WTC11 (cell line): Measurements from ENCODE around the gene GRK4. TPM values are rescaled to one million over a fixed set of nuclear protein-coding genes. Genes with fewer than 3 reads are reported as not detected.

ENCODE experiments used
- ATAC-seq: fragments of 200-7000 bp; cut with Tn5 transposase; 2 replicates; pipeline ENCODE4 v1.10.0; 2021; ENCODE audit warnings: mild to moderate bottlenecking, moderate library complexity
- CTCF ChIA-PET: fragments of 300-600 bp; sonication (Branson Sonifier 250); formaldehyde crosslinking; loops from one replicate; lab custom pipeline; 2021; ENCODE audit warnings: antibody characterized with exemption; lab: Charles Lee
- POLR2A ChIA-PET: fragments of 350-600 bp; sonication (Branson Sonifier 250); formaldehyde crosslinking; loops from one replicate; lab custom pipeline; 2021; ENCODE audit warnings: antibody characterized with exemption; lab: Charles Lee
- DNase-seq: peaks from one replicate; pipeline ENCODE4 v3.0.0; 2021; ENCODE audit warnings: low spot score
- H3K27ac Mint-ChIP-seq: 2 replicates; pipeline ENCODE4 v1.8.0; 2021; ENCODE audit warnings: mixed read lengths
- H3K27me3 Mint-ChIP-seq: 2 replicates; pipeline ENCODE4 v1.8.0; 2021; ENCODE audit warnings: low read depth, mild to moderate bottlenecking, moderate library complexity, mixed read lengths
- H3K36me3 Mint-ChIP-seq: 2 replicates; pipeline ENCODE4 v1.8.0; 2021; ENCODE audit warnings: mixed read lengths
- H3K4me1 Mint-ChIP-seq: 2 replicates; pipeline ENCODE4 v1.8.0; 2022; ENCODE audit warnings: mixed read lengths
- H3K4me3 Mint-ChIP-seq: 2 replicates; pipeline ENCODE4 v1.8.0; 2021; ENCODE audit warnings: mild to moderate bottlenecking, moderate library complexity, mixed read lengths
- H3K9me3 Mint-ChIP-seq: 2 replicates; pipeline ENCODE4 v1.8.0; 2021; ENCODE audit warnings: mixed read lengths
- CDX4 ChIP-seq: fragments of 250-450 bp; sonication (Bioruptor Pico); IDR thresholded peaks from 2 replicates; pipeline ENCODE4 v1.9.0; 2021; ENCODE audit warnings: moderate library complexity, mild to moderate bottlenecking, inconsistent platforms, borderline replicate concordance
- CTCF ChIP-seq: fragments of 200-600 bp; IDR thresholded peaks from 2 replicates; pipeline ENCODE4 v1.8.0; 2022; ENCODE audit warnings: antibody characterized with exemption
- GABPB1 ChIP-seq: sonication (generic); formaldehyde crosslinking; IDR thresholded peaks from 2 replicates; pipeline ENCODE4 v1.8.1; 2023; ENCODE audit warnings: mild to moderate bottlenecking, missing genetic modification reagents
- GTF2I ChIP-seq: fragments of 250-450 bp; sonication (Bioruptor Pico); conservative IDR thresholded peaks from 2 replicates; pipeline ENCODE4 v1.4.0; 2021; ENCODE audit warnings: mild to moderate bottlenecking
- NFE2L1 ChIP-seq: sonication (generic); formaldehyde crosslinking; IDR thresholded peaks from 2 replicates; pipeline ENCODE4 v1.8.1; 2023; ENCODE audit warnings: missing genetic modification reagents
- NR1H2 ChIP-seq: sonication (generic); formaldehyde crosslinking; IDR thresholded peaks from 2 replicates; pipeline ENCODE4 v1.9.0; 2021; ENCODE audit warnings: mild to moderate bottlenecking, moderate library complexity, missing genetic modification reagents
- NR2C2 ChIP-seq: sonication (generic); formaldehyde crosslinking; IDR thresholded peaks from 2 replicates; pipeline ENCODE4 v1.8.0; 2022; ENCODE audit warnings: mild to moderate bottlenecking, missing genetic modification reagents
- RORB ChIP-seq: fragments of 250-450 bp; sonication (Bioruptor Pico); IDR thresholded peaks from 2 replicates; pipeline ENCODE4 v1.9.0; 2021; ENCODE audit warnings: mild to moderate bottlenecking
- TEAD1 ChIP-seq: sonication (generic); formaldehyde crosslinking; IDR thresholded peaks from 2 replicates; pipeline ENCODE4 v1.8.0; 2022; ENCODE audit warnings: mild to moderate bottlenecking, missing genetic modification reagents
- USF2 ChIP-seq: sonication (generic); formaldehyde crosslinking; IDR thresholded peaks from 2 replicates; pipeline ENCODE4 v1.8.1; 2023; ENCODE audit warnings: mild to moderate bottlenecking, missing genetic modification reagents, moderate library complexity
- ZBTB21 ChIP-seq: sonication (generic); formaldehyde crosslinking; IDR thresholded peaks from 2 replicates; pipeline ENCODE4 v1.8.1; 2023; ENCODE audit warnings: mild to moderate bottlenecking, missing genetic modification reagents, borderline replicate concordance
- ZNF232 ChIP-seq: sonication (generic); formaldehyde crosslinking; IDR thresholded peaks from 2 replicates; pipeline ENCODE4 v1.8.0; 2022; ENCODE audit warnings: mild to moderate bottlenecking, missing genetic modification reagents
- ZNF423 ChIP-seq: fragments of 250-450 bp; sonication (Bioruptor Pico); IDR thresholded peaks from 2 replicates; pipeline ENCODE4 v2.1.2; 2022; ENCODE audit warnings: mild to moderate bottlenecking, moderate library complexity
- ZSCAN18 ChIP-seq: fragments of 250-450 bp; sonication (Bioruptor Pico); IDR thresholded peaks from 2 replicates; pipeline ENCODE4 v2.1.2; 2022; ENCODE audit warnings: mild to moderate bottlenecking, moderate library complexity
- total RNA-seq: library from RNA; stranded (reverse); gene quantifications from 3 replicates; pipeline ENCODE4 v1.2.3, GENCODE V29; 2021
- TF ChIP-seq, protein P1 (sequence below): sonication (generic); formaldehyde crosslinking; IDR thresholded peaks from 2 replicates; pipeline ENCODE4 v1.8.0; 2023; ENCODE audit warnings: mild to moderate bottlenecking, missing genetic modification reagents
- TF ChIP-seq, protein P2 (sequence below): sonication (generic); formaldehyde crosslinking; conservative IDR thresholded peaks from 2 replicates; pipeline ENCODE4 v1.8.1; 2022; ENCODE audit warnings: mild to moderate bottlenecking, missing genetic modification reagents
- TF ChIP-seq, protein P3 (sequence below): sonication (generic); formaldehyde crosslinking; IDR thresholded peaks from 2 replicates; pipeline ENCODE4 v1.8.1; 2023; ENCODE audit warnings: mild to moderate bottlenecking, moderate library complexity, missing genetic modification reagents
- TF ChIP-seq, protein P4 (sequence below): sonication (generic); formaldehyde crosslinking; IDR thresholded peaks from 2 replicates; pipeline ENCODE4 v1.8.0; 2022; ENCODE audit warnings: mild to moderate bottlenecking, missing genetic modification reagents
- TF ChIP-seq, protein P5 (sequence below): sonication (generic); formaldehyde crosslinking; IDR thresholded peaks from 2 replicates; pipeline ENCODE4 v1.8.1; 2022; ENCODE audit warnings: mild to moderate bottlenecking, moderate library complexity, missing genetic modification reagents

Gene GRK4
- total RNA-seq, 1 experiment from 2014 or later, result 1.4 TPM

- no peak for TF ChIP-seq ZSCAN18 (CRISPR knock-in tag)
- TF ChIP-seq, all 79 proteins: peak for 0
Observed at GRCh38 chr4:2994917-2995316, 31.5 kb downstream of the GRK4 start (continued).

- no peaks in the 10 kb centered on the region for H3K4me1 Mint-ChIP-seq
- ATAC-seq, result no peak
- DNase-seq, result no peak
- H3K27ac Mint-ChIP-seq, result no peak overlapping the region
- TF ChIP-seq ZBTB21 (no peak), ZNF423 (CRISPR knock-in tag) (no peak)
- H3K9me3 Mint-ChIP-seq, result no peaks in the 10 kb centered on the region
- H3K4me3 Mint-ChIP-seq, result no peak overlapping the region
- CTCF ChIA-PET, result interaction anchor here (1.5 kb wide), 1 partner anchor 14 kb away, joined by 5 read pairs; no protein-coding TSS in a partner anchor
- no peaks in the 10 kb centered on the region for H3K36me3 Mint-ChIP-seq
- POLR2A ChIA-PET, result no interaction called here
- H3K27me3 Mint-ChIP-seq, result no peaks in the 10 kb centered on the region
Observed at GRCh38 chr4:2995546-2996265, 32.3 kb downstream of the GRK4 start.

DNA sequence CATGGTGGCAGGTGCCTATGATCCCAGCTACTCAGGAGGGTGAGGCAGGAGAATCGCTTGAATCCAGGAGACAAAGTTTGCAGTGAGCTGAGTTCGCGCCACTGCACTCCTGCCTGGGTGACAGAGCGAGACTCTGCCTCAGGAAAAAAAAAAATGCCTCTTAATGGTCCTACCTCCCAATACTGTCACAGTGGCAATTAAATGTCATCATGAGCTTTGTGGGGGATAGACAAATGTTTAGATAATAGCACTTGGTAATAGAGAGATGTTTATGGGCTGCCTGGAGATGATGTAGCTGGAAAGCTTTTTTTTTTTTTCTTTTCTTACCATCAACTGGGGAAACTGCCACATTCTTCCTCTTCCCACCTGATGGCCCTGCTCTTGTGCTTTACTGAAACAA lies 33.0 kb downstream of the GRK4 start:
- H3K27me3 Mint-ChIP-seq, result no peaks in the 10 kb centered on the region
- ChIA-PET CTCF (interaction anchor here (1.5 kb wide), 1 partner anchor 13 kb away, joined by 5 read pairs; no protein-coding TSS in a partner anchor), POLR2A (no interaction called here)
- no peak overlapping the region for H3K4me3 Mint-ChIP-seq
- no peak overlapping the region for H3K27ac Mint-ChIP-seq
- no peak for DNase-seq
- H3K9me3 Mint-ChIP-seq, result no peaks in the 10 kb centered on the region
- H3K36me3 Mint-ChIP-seq, result no peaks in the 10 kb centered on the region
- no peaks in the 10 kb centered on the region for H3K4me1 Mint-ChIP-seq
- ATAC-seq, result no peak
- no peak for TF ChIP-seq CTCF
- TF ChIP-seq, protein P1, sequence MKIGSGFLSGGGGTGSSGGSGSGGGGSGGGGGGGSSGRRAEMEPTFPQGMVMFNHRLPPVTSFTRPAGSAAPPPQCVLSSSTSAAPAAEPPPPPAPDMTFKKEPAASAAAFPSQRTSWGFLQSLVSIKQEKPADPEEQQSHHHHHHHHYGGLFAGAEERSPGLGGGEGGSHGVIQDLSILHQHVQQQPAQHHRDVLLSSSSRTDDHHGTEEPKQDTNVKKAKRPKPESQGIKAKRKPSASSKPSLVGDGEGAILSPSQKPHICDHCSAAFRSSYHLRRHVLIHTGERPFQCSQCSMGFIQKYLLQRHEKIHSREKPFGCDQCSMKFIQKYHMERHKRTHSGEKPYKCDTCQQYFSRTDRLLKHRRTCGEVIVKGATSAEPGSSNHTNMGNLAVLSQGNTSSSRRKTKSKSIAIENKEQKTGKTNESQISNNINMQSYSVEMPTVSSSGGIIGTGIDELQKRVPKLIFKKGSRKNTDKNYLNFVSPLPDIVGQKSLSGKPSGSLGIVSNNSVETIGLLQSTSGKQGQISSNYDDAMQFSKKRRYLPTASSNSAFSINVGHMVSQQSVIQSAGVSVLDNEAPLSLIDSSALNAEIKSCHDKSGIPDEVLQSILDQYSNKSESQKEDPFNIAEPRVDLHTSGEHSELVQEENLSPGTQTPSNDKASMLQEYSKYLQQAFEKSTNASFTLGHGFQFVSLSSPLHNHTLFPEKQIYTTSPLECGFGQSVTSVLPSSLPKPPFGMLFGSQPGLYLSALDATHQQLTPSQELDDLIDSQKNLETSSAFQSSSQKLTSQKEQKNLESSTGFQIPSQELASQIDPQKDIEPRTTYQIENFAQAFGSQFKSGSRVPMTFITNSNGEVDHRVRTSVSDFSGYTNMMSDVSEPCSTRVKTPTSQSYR (CRISPR knock-in tag), result no peak
- no peak for TF ChIP-seq TEAD1 (CRISPR knock-in tag)
- no peak for TF ChIP-seq GTF2I (CRISPR knock-in tag)
- TF ChIP-seq, protein P2, sequence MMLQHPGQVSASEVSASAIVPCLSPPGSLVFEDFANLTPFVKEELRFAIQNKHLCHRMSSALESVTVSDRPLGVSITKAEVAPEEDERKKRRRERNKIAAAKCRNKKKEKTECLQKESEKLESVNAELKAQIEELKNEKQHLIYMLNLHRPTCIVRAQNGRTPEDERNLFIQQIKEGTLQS (CRISPR knock-in tag), result no peak
- TF ChIP-seq, protein P3, sequence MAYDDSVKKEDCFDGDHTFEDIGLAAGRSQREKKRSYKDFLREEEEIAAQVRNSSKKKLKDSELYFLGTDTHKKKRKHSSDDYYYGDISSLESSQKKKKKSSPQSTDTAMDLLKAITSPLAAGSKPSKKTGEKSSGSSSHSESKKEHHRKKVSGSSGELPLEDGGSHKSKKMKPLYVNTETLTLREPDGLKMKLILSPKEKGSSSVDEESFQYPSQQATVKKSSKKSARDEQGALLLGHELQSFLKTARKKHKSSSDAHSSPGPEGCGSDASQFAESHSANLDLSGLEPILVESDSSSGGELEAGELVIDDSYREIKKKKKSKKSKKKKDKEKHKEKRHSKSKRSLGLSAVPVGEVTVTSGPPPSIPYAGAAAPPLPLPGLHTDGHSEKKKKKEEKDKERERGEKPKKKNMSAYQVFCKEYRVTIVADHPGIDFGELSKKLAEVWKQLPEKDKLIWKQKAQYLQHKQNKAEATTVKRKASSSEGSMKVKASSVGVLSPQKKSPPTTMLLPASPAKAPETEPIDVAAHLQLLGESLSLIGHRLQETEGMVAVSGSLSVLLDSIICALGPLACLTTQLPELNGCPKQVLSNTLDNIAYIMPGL (CRISPR knock-in tag), result no peak
- no peak for TF ChIP-seq ZNF232 (CRISPR knock-in tag)
- TF ChIP-seq, protein P4, sequence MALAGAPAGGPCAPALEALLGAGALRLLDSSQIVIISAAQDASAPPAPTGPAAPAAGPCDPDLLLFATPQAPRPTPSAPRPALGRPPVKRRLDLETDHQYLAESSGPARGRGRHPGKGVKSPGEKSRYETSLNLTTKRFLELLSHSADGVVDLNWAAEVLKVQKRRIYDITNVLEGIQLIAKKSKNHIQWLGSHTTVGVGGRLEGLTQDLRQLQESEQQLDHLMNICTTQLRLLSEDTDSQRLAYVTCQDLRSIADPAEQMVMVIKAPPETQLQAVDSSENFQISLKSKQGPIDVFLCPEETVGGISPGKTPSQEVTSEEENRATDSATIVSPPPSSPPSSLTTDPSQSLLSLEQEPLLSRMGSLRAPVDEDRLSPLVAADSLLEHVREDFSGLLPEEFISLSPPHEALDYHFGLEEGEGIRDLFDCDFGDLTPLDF, result no peak
- TF ChIP-seq NR2C2 (CRISPR knock-in tag), result no peak
- TF ChIP-seq CDX4, result no peak
- TF ChIP-seq NFE2L1, result no peak
- no peak for TF ChIP-seq NR1H2 (CRISPR knock-in tag)
- no peak for TF ChIP-seq USF2 (CRISPR knock-in tag)
- TF ChIP-seq, protein P5, sequence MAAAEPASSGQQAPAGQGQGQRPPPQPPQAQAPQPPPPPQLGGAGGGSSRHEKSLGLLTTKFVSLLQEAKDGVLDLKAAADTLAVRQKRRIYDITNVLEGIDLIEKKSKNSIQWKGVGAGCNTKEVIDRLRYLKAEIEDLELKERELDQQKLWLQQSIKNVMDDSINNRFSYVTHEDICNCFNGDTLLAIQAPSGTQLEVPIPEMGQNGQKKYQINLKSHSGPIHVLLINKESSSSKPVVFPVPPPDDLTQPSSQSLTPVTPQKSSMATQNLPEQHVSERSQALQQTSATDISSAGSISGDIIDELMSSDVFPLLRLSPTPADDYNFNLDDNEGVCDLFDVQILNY (CRISPR knock-in tag), result no peak
- TF ChIP-seq GABPB1 (CRISPR knock-in tag), result no peak
- TF ChIP-seq RORB (CRISPR knock-in tag), result no peak
